ENCODE measurements around the gene ABCA12.

Gene ABCA12

DNA sequence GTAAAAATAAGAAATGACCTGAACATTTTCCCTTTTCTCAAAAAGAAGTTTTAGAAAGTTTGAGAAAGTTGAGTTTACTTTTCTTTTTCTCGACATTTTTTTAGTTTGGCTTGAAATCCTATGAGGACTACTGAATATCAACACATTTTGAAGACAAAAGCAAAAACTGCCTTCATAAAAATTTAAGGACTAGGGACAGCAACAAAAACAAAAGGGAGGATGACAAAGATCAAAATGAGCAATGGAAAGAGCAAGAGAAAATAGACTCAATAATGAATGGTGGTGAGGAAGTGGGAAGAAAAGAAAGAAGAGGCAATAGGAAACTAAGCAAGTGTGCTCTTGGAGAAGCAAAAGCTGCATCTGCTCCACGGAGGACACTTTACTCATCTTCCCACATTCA lies 82.5 kb downstream of the ABCA12 start:
- no peak for DNase-seq
- intact Hi-C loops (cut with DNase I) = no loop called here

DNA sequence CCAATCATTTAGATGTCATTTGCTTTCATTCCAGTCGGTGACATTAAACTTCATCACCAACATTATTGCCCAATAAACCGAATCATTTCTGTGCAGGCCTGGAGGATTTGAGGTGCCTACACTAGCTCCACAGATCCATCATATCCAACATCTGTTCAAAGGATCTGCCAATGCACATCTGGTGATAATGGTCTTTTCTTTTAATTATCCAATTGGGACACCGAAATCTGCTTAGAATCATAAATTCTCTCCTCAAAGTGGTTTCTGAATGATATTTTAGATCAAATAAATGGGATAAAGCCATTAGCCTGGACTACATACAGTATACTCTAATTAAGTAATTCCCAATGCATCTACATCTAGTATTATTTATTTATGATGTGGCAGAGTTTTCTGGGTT lies 85.6 kb downstream of the ABCA12 start:
- intact Hi-C loops (cut with DNase I) = no loop called here
- DNase-seq = no peak

DNA sequence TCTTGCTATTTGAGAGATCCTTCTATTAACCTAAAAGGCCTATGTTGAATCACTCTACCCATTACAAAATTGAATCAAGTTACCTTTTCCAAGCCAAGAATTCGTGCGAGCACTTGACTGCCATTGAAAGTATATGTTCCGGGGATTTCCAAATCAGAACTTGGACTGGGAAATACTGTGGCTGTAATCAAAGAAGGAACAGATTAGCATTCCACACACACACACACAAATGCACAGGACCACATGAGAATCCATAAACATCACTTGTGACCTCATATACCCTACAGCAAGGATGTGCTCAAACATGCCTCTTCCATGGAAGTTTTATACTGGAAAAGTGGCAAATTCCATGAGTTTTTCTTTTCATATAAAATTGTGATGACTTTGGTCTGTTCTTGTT lies 86.0 kb downstream of the ABCA12 start:
- DNase-seq = no peak
- intact Hi-C loops (cut with DNase I) = no loop called here

DNA sequence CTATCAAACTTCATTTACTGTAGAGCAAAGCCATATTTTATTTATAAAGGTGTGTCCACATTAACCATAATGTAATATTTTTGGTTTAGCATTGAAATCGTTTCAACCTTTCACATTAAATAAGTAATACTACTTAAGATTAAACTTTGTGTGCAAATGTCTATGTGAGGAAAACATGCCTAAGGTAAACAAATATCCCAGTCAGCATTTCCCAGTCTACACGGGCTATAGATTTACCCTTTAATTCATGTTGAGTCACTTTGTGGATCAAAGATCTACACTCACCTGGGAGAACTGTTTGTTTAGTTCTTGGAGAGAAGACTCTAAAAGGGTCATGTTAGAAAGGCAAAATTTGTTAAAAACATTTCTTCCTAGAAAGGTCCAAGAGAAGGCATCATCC lies 89.1 kb downstream of the ABCA12 start:
- intact Hi-C loops (cut with DNase I) = no loop called here
- no peak for DNase-seq

DNA sequence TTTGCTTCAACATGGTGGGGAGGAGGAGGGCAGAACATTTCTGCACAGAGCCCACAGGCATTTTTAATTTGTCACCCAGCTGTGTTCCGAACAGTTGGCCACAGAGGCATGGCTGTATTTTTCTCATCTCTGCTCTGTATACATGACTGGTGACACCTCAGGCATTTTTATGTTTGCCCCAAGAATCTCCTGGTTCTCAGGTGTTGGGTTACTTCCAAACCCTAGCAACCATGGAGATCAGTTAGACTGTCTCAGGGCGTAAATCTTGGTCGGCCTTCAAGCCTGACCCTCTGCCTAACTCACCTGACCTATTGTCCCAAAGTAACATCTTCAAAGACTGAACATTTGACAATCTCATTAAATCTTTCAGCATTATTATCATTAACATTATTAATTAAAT lies 100.0 kb downstream of the ABCA12 start:
- intact Hi-C loops (cut with DNase I) = no loop called here

DNA sequence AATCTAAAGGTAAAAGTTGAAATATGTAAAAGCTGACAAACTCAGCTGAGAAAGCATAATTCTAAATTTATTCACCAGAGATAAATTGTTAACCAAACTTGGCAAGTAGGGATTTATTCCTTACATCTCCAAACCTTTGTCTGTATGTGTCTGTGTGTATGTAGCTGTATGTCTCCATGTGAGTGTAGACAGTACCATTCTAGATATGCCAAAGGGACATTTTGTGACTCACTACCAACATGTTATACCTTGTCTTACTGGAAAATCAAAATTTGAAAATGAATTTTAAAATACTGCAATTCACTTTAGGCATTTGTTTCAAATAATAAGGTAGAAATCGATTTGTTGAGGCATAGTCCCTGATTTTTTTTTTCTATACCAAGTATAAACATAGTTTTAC lies 102.1 kb downstream of the ABCA12 start:
- DNase-seq = no peak
- intact Hi-C loops (cut with DNase I) = no loop called here

More for the DNA sequence above, 100.0 kb downstream of the ABCA12 start:
- DNase-seq = no peak

DNA sequence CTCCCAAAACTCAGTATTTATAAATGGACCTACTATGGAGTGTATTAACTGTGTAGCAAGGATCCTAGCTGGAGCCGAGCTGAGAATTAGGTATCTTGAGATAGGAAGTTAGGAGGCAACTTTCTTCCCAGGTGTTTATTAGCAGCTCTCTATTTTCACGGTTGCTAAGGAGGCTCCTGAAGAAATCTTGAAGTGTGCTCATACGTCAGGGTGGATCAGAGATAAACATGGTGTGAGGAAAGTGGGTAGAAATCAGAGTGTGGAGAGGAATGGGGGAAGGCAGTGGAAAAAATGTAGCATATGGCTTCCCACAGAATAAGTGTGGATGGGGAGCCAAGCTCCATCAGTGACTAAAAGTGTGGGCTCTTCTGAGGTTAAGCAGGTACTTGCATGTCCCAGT lies 104.3 kb downstream of the ABCA12 start:
- DNase-seq = no peak
- intact Hi-C loops (cut with DNase I) = no loop called here

DNA sequence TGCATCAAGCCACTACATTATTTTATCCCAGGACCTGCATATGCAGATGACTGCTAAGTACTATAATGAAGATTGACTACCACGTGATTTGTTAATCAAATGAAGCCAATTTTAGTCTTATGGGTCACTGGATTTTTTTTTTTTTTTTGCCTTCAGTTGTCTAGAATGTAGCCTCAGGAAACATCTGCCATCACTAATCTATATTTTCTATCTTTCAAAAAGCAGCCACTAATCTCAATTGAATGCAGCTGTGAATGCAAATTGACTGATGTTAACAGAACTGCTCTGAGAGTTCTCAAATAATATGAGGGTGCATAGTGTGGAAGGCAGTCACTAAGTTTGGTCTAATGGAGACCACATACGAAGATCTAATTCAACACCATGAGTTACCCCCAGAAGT lies 106.3 kb downstream of the ABCA12 start:
- intact Hi-C loops (cut with DNase I) = no loop called here
- DNase-seq = no peak

DNA sequence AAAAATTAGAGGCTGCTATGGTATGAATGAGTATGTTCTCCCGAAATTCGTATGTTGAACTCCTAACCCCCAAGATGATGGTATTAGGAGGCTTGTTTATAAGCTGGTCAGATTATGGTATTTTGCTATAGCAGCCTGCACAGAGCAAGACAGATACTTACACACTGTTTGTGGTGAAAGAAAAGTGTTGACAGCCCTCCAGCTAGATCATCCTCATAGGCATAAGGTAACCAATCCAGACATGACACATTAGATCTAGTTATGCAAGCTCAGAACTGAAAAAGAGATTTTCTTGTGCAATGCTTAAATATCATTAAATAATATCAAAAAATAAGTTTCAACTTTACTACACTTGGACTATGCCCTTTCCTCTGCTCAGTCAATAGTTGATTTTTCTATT lies 107.1 kb downstream of the ABCA12 start:
- intact Hi-C loops (cut with DNase I) = no loop called here

DNA sequence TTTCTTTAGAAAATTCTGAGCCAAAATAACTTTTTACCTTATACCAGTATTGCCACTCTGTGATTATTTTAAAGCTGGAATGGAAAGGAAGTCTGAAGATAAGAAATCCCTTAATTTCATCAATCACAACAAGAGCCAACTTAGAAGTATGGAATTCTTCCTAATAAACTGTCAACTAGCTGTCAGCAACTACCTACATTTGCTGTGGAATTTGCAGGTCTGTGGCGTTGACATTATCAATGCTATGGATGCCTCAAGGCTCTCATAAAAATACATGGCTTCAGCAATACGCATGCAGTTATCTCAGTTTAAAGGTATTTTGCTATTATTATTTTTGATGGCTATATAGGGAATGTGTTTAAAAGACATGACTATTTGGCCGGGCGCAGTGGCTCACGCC lies 108.5 kb downstream of the ABCA12 start:
- intact Hi-C loops (cut with DNase I) = no loop called here

More for the DNA sequence above, 107.1 kb downstream of the ABCA12 start:
- DNase-seq = no peak

DNA sequence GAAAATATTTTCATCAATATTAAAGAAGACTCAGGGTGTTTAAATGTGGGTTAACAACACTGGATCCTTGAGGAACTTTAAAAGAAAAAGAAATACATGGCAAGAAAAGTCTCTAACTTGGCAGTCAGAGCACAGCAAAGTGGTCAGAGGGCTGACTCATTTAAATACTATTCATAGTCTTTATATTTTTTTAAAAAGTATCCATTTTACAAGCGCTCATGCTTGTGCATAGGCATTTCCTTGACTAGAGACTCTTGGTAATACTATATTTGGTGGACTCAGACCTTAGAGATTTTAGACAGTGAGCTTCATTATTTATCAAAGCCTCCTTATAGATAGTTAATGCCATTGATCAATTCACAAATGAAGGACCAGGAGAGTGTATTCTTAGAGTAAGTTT lies 110.2 kb downstream of the ABCA12 start:
- no peak for DNase-seq
- intact Hi-C loops (cut with DNase I) = no loop called here

More for the DNA sequence above, 108.5 kb downstream of the ABCA12 start:
- no peak for DNase-seq

DNA sequence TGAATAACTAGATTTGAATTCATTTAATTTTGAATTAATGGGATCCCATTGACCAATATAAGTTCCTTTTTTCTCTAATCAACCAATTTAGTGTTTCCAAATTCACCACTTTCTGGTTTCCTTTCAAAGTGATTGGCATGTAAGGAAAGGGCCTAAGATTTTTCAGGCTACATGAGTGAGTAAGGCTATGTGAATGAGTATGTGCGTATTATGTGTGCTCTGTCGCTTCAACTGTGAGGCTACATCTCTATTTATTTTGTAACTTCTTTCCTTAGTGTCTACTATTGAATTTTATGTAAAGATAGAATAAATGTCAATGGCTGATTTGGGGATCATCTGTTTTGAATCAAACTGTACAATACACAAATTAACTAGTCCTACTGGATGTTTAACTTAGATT lies 110.6 kb downstream of the ABCA12 start:
- intact Hi-C loops (cut with DNase I) = no loop called here
- no peak for DNase-seq

DNA sequence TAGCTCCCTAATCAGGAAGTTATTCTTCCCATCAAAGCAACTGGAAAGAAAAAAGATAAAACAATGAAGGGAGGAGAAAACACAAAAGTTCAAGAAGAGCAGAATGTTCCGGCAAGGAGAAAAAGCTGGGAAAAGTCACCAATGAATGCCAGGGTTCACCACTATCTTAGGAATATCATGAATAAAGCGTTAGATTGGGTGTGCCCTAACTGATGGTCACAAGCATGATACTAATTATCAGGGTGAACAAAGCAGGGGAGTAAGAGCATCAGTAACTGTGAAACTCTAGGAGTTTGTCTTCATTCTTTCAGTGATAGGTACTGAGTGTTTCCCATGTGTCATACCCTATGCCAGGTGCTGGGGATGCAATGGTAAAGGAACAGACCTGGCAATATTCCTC lies 115.5 kb downstream of the ABCA12 start:
- intact Hi-C loops (cut with DNase I) = no loop called here
- DNase-seq = no peak

DNA sequence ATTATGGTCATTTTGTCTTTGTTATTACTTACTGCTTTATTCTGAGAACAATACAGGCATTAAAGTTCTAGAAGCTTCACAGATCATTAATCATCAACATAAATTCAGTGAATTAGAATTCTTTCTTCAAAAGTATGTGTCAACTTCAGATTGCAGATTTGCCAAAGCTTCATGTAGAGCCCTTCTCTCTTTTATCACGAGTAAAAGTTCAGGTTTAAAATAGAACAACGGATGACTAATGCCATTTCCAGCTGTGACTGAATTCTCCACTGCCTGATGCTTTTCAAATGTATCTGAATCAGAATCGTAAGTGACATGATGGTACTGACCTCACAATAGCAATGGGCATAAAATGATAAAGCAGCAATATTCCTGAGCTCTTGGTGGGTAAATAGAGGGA lies 116.0 kb downstream of the ABCA12 start:
- intact Hi-C loops (cut with DNase I) = no loop called here

DNA sequence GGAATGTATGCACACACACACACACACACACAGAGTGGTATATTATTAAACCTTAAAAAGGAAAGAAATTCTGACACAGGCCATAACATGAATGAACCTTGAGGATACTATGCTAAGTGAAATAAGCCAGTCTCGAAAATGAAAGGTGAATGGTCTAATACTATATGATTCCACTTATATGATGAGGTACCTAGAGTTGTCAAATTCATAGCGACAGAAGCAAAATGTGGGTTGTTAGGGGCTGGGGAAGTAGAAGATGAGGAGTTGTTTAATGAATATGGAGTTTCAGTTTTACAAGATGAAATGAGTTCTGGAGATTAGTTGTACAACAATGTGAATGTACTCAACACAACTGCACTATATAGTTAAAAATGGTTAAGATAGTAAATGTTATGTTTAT lies 118.1 kb downstream of the ABCA12 start:
- intact Hi-C loops (cut with DNase I) = no loop called here
- no peak for DNase-seq

More for the DNA sequence above, 116.0 kb downstream of the ABCA12 start:
- DNase-seq = peak in 2 of 42 donors; percentile 4 to 38

DNA sequence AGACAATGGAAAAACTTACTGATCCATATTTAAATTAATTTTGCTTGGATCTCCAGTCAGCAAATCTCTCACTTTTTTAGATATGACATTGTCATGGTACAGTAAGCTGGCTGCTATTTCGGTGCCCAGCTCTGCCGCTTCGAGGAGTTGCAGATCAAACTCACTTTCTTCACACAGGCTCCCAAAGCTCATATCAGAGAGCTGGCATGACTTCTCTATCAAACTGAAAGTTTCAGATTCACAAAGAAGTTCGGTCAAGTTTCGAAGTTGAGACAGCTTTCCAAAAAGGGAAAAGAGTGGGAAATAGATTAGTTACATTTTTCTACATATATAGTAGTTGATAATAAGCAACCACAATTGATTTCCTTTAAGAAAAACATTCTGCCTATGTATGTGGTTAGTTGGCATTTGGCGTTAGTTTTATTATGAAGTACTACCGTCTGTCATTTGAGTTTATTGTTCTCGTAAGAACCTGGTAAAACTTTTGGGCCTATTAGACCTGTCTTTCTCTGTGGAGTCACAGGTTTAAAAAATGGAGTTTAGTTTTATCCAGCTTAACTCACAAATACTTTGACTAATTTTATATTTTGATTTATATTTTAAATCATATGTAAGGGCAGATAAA lies 118.8 kb downstream of the ABCA12 start:
- intact Hi-C loops (cut with DNase I) = no loop called here
- no peak for DNase-seq

DNA sequence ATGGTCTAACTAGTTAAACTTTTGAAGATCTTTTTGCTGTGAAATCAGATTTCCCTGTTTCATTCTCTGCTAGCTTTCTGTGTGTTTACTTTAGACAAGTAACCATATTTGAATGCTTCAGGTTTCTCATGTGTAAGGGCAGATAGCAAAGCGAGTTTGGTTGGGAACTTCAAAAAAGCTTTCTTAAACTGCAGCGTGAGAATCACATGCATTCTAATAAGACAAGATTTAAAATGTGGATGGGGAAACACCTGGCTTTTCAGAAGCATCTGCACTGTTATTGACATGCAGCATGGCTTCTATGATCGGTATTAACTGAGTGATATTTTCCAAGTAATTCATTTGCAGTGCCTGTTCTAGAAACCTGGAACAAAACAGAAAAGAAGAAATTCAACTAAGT lies 119.3 kb downstream of the ABCA12 start:
- intact Hi-C loops (cut with DNase I) = no loop called here
- DNase-seq = no peak

DNA sequence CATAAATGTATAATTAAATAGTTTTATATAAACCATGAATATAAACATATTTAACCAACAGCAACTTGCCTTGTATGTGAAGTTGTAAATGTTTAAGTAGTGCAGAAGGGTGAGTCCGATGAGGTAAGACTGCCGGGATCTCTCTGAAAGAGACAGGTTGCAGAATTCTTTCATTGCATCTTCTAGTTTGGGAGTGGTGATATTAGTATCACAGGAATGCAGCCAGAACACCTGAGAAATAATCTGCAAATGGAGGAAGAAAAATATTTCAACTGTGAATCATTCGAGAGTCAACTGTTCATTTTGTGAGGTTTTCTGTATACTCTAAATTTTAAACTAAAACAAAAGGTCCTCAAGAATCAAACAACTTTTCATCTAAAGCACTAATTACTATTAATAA lies 123.0 kb downstream of the ABCA12 start:
- intact Hi-C loops (cut with DNase I) = no loop called here
- DNase-seq = no peak

DNA sequence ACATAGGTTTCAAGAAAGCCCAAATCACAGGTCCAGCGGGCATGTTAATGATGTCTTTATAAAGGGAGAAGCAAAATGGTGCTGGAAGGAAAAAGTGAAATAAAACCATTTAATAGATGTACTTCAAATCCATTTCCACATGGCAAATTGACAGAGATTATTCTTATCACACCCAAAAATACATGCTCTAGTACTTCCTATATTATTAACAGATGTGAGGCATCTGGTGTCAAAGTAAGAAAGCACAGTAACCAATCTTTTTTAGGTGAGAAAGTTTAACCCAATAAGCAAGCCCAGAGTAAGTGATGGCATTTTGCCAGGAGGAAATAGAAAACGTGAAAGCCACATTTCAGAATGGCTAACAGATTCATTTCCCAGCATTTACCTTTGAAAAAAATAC lies 128.0 kb downstream of the ABCA12 start:
- intact Hi-C loops (cut with DNase I) = no loop called here
- no peak for DNase-seq

DNA sequence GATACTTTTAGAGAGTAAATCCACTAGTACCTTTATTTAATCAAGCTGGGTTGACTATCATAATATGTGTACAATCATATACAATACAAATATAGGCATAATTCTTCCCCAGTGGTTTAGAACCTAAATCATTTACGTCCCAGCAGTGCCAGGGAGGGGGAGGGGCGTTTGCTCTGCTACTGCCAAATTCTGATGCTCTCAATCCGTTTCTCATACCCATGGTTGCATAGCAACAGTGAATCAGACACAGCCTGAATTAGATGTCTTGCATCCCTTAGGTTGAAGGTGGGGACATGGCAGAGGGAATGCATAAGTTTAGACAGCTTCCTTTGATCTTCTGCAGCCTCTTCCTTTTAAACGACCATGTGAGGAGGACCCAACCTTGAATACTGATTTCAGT lies 135.4 kb downstream of the ABCA12 start:
- peak; percentile 18 to 81 (median 62) for DNase-seq
- intact Hi-C loops (cut with DNase I) = no loop called here

DNA sequence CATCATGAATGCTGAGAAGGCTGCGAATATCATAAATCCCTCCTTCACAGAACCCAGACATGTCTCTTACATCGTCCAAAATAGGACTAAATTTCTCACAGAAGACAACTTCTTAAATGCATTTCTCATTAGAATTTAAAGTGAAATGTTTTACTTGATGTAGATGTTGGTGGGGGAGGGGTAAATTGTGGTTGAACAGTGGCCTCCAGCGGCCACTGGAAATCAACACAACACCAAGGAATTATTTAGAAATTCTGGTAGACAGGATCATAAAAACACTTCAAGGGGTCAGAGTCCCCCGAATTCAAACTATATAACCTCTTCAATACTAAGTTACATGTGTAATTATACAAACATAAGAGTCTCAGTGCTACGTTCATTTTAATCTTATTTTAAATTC lies 135.9 kb downstream of the ABCA12 start:
- peak in 30 of 42 donors; percentile 5 to 66 (median 22) for DNase-seq
- intact Hi-C loops (cut with DNase I) = no loop called here

DNA sequence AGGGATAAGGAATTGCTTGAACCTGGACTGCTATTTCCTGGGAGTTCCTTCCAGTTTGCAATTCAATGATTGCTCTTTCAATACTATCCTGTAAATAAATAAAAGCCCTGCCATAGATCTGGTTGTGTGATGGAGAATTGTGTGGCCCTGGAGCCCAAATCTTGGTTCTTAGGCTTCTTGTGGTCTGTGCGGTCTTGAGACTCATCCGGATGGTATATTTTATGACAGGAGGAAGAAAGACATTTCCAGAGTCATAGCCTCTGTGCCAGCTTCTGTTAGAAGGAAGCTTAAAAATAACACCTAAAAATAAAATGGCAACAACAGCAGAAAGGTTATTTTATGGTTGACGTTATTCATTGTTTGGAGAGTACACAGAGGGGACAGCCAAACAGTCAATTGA lies 137.7 kb downstream of the ABCA12 start:
- DNase-seq = no peak
- intact Hi-C loops (cut with DNase I) = no loop called here

Measured in head of caudate nucleus (tissue), 42 donors.